HG03139 (cell line): ENCODE measurements around the gene TTC14.
A peak's percentile ranks its signal among the peaks of the same experiment; 100 is the strongest.
"Not testable (repeated sequence)": the region's sequence is repeated elsewhere in the genome, so short reads cannot be mapped to it uniquely, and the experiment has no call there.

Experiments
- ATAC-seq: cut with Tn5 transposase; IDR thresholded peaks from one replicate; pipeline ENCODE4 v1.9.1; 2021; ENCODE audit not compliant: unreplicated experiment

The TTC14 gene

GRCh38 chr3:180601688-180602666, at the start of gene TTC14:
TSS of gene TTC14 (plus strand) at chr3:180602163. CDS start at chr3:180602262, 99 bp downstream.
- ATAC-seq = peak; percentile 97

- ATAC-seq = no peak
Measured at GRCh38 chr3:180563406-180563805, 38.6 kb upstream of the TTC14 start.

- ATAC-seq = no peak
Measured at GRCh38 chr3:180564676-180565075, 37.3 kb upstream of the TTC14 start.

GRCh38 chr3:180570238-180570637, 31.7 kb upstream of the TTC14 start:
- no peak for ATAC-seq

- ATAC-seq = no peak
Measured at GRCh38 chr3:180571831-180572598, 29.9 kb upstream of the TTC14 start.

- no peak for ATAC-seq
Measured at GRCh38 chr3:180575571-180575970, 26.4 kb upstream of the TTC14 start.

- ATAC-seq = no peak
Measured at GRCh38 chr3:180580934-180581333, 21.0 kb upstream of the TTC14 start.

GRCh38 chr3:180590396-180590795, 11.6 kb upstream of the TTC14 start:
- no peak for ATAC-seq

- ATAC-seq = not testable (repeated sequence)
Measured at GRCh38 chr3:180593631-180594030, 8.3 kb upstream of the TTC14 start.

GRCh38 chr3:180594631-180595558, 7.1 kb upstream of the TTC14 start:
- ATAC-seq = no peak

- ATAC-seq = no peak
Measured at GRCh38 chr3:180595559-180595935, 6.4 kb upstream of the TTC14 start.

- no peak for ATAC-seq
Measured at GRCh38 chr3:180600473-180600872, 1.5 kb upstream of the TTC14 start.

GRCh38 chr3:180611006-180611405, 9.0 kb downstream of the TTC14 start:
- no peak for ATAC-seq

- no peak for ATAC-seq
Measured at GRCh38 chr3:180612364-180612763, 10.4 kb downstream of the TTC14 start.

- ATAC-seq = no peak
Measured at GRCh38 chr3:180615954-180616353, 14.0 kb downstream of the TTC14 start.

- no peak for ATAC-seq
Measured at GRCh38 chr3:180617049-180617448, 15.1 kb downstream of the TTC14 start.

GRCh38 chr3:180618563-180618962, 16.6 kb downstream of the TTC14 start:
- not testable (repeated sequence) for ATAC-seq

GRCh38 chr3:180619723-180620122, 17.8 kb downstream of the TTC14 start:
- ATAC-seq = no peak

- ATAC-seq = no peak
Measured at GRCh38 chr3:180624714-180625113, 22.8 kb downstream of the TTC14 start.

- peak; percentile 94 for ATAC-seq
Measured at GRCh38 chr3:180626844-180627243, 24.9 kb downstream of the TTC14 start.

- ATAC-seq = no peak
Measured at GRCh38 chr3:180630371-180630770, 28.4 kb downstream of the TTC14 start.
